ENCODE data around the gene ENTPD6.
A peak's percentile ranks its signal among the peaks of the same experiment; 100 is the strongest.
"Not testable (repeated sequence)": the region's sequence is repeated elsewhere in the genome, so short reads cannot be mapped to it uniquely, and the experiment has no call there.

ENTPD6 gene

GRCh38 chr20:25225642-25226432, 30.3 kb downstream of the ENTPD6 start:
- no peak for DNase-seq

DNA sequence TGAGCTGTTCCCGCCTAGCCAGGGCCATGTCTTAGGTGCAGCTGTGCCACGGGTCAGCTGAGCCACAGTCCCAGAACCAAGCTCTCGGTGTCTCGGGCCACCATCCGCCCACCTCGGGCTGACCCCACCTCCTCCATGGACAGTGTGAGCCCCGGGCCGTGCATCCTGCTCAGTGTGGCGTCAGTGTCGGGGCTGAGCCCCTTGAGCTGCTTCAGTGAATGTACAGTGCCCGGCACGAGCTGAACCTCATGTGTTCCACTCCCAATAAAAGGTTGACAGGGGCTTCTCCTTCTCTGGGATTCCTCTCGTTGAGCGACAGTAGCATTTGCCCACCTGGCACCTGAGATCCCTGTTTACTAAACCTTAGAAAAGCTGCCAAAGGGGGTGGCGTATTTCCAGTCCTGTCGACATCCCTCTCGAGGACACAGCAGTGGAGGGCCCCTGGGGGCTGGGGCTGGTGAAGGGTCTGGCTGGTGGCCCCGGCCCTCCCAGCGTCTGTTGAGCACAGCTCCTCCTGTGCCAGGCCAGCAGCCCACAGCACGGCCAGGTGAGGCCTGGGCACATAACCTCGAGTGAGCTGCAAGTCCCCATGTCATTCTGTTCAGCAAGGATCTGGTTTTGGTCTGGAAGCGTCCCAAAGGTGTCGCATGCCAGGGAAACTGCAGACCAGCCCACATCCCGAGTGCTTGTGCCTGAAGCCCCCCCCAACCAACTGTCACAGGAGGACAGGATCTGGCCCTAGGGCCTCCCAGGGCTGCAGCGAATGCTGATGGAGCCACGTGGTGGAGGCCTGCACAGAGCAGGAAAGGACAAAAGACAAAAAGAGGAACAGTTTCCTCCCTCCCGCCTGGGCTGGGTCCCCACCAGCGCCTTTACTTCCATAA, 31.2 kb downstream of the ENTPD6 start:
- no peak for DNase-seq

DNA sequence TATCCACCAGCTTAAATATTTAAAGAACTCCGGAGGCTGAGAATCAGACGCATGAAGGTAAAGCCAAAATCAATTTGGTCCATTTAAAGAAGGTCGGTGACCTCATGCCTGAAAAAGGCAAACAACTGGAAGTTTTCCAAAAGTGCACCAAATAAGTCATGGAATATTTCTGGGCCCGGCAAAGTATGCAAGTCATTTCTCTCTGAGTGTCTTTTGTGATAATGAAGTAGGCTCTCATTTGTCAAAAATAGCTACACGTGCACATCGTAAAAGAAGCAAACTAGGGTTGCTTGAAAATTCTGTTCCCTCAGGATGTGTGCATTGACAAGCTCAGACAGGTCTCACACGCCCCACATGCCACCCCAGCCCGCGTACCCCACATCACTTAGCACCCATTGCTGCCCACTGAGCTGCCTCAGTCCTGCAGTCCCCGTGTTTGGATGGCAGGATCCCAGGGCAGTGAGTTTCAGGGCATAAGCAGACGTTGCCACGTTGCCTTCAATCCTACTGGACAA, 31.9 kb downstream of the ENTPD6 start:
- DNase-seq: no peak

DNA sequence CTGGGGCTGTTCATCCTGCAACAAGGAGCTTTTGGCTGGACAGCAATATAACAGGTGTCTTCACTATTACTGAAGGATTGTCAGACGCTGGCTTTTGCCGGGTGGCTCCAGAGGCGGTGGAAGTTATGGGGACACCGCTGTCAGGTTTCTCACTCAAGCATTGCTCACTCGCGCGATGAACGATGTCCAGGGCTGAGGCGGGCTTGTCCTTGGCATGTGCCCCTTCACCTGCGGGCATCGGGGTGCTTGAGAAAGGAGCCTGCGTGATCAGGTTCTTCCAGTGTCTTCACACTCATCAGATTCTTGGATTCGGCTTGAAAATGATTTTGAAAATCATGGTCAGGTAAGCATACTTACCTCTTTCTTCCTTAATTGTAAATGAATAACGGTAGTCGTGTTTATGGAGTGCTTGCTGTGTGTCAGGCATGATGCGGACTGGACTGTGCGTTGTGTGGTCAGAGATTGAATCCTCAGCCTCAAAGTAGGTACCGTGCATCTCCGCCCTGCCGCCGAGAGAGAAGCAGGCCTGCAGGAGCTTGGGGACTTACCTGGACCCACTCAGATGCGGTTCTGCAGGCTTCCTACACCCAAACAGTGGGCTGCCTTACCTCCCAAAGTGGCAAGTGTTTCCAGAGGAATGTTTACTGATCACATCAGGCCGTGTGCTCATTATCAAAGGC, 34.1 kb downstream of the ENTPD6 start:
- DNase-seq: no peak

DNA sequence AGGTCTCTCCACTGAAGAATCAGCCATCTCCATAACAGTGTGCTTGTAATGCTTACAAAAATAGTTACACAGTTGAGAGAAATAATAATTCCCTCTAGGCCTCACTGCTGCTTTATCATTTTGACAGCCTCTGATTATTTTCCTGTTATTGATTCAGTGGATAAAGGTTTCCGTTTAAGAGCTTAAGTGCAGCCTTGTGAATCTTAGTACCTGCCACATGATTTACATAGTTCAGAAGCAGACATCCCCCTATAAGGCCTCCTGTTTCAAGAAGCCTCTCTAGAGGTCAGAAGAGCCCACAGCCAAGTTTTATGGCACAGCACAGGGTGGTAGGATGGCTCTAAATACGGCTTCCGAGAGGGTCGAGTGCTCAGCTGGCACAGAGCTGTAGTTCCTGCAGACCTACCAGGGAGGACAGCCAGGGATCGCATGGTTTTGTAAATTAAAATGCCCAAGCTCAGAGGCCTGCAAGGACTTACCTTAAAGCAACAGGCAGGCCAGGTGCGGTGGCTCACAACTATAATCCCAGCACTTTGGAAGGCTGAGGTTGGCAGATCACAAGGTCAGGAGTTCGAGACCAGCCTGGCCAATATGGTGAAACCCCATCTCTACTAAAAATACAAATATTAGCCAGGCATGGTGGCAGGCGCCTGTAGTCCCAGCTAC, 34.8 kb downstream of the ENTPD6 start:
- no peak for DNase-seq

DNA sequence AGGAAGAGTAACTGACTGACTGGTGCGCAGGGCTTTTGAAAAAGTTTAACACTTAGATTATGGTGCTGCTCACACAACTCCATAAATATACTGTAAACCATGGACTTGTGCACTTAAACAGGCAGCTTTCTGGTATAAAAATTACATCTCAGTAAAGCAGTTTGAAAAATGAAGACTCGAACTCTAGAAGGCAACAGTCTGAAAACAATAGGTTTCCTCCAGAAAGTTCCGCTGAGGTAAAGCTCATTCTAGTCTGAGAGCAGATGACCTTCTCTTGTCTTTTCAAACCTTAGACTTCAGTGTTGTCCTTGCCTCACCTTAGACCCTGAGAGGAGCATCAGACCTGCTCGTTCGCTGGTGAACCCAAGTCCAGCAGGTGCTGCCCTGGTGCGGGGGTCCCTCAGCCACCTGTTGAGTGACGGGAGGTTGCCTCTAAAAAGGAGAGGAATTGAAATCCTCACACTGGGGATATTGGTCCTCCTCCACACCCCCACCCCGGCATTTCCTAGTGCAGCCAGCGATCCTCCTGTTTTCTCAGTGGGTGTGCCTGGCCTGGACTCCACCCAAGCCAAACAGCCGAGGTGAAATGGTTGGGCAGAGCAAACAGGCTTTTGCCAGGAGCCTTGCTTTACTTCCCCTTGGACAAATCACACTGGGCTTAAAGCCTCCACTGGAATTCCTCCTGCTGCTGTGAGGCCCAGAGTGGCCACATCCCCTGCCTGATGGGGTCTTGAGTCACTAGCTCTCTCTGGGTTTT, 37.7 kb downstream of the ENTPD6 start:
- no peak for DNase-seq

DNA sequence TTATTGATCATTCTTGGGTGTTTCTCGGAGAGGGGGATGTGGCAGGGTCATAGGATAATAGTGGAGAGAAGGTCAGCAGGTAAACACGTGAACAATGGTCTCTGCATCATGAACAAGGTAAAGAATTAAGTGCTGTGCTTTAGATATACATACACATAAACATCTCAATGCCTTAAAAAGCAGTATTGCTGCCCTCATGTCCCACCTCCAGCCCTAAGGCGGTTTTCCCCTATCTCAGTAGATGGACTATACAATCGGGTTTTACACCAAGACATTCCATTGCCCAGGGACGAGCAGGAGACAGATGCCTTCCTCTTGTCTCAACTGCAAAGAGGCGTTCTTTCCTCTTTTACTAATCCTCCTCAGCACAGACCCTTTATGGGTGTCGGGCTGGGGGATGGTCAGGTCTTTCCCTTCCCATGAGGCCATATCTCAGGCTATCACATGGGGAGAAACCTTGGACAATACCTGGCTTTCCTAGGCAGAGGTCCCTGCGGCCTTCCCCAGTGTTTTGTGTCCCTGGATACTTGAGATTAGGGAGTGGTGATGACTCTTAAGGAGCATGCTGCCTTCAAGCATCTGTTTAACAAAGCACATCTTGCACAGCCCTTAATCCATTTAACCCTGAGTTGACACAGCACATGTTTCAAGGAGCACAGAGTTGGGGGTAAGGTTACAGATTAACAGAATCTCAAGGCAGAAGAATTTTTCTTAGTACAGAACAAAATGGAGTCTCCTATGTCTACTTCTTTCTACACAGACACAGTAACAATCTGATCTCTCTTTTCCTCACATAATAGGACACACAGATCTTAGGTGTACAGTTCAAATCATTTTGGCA, 38.7 kb downstream of the ENTPD6 start:
- not testable (repeated sequence) for DNase-seq

GRCh38 chr20:25236450-25237304, 41.2 kb downstream of the ENTPD6 start:
- no peak for DNase-seq

DNA sequence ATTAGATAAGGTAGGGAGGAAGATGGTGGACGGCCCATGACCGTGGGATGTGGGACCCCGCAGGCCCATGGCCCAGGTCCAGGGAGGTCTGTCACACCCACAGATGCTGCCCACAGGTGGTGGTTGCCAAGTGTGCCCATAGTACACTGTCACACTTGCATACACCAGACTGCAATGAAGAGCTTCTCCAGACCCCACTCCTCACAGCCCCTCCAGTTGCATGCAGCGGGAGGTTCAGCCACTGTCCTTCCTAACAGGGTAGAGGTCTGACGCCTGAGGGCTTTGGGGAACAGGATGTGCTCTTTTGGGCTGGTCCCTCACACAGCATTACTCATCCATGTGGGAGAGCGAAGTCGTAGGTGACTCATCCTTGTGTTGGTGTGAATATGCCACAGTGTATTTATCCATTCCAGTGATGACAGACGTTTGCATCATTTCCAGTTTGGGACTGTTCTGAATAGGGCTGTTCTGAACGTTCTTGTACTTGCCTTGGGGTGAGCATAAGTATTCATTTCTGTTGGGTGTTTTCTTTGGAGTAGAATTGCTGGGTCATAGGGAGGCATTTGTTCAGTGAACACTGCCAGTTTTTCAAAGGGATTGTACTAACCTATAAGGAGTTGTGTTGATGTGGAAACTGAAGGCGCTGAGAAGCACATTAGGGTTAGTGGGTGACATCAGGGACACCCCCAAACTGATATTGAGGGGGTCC, 42.3 kb downstream of the ENTPD6 start:
- peak; percentile 63 for DNase-seq

GRCh38 chr20:25238319-25239037, 43.0 kb downstream of the ENTPD6 start:
- DNase-seq: no peak

GRCh38 chr20:25239387-25240370, 44.2 kb downstream of the ENTPD6 start:
- no peak for DNase-seq

DNA sequence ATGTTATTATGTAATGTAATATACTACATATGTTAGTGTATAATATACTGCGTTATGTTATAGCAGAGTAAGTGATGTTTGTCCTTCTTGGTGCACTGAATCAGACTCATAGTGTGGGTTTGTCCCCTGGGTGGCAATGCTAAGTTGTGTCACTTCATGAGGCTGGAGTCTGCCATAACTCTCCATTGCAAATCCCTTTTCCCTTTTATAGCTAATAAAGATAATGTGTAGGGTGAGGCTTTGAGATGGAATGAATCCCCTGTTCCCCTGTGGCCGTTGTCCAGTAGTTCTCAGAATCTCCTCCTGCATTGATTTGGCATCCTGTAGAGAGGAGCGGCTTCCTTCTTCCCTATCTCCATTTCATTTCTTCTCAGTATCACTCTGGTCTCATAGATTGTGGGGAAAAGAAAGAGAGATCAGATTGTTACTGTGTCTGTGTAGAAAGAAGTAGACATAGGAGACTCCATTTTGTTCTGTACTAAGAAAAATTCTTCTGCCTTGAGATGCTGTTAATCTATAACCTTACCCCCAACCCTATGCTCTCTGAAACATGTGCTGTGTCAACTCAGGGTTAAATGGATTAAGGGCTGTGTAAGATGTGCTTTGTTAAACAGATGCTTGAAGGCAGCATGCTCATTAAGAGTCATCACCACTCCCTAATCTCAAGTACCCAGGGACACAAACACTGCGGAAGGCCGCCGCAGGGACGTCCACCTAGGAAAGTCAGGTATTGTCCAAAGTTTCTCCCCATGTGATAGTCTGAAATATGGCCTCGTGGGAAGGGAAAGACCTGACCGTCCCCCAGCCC, 45.5 kb downstream of the ENTPD6 start:
- DNase-seq: not testable (repeated sequence)

- DNase-seq: not testable (repeated sequence)
These were observed 46.1 kb downstream of the ENTPD6 start for GRCh38 chr20:25241659-25241955.

GRCh38 chr20:25242231-25242630, 46.7 kb downstream of the ENTPD6 start:
- DNase-seq: no peak

GRCh38 chr20:25243416-25243979, 48.0 kb downstream of the ENTPD6 start:
- no peak for DNase-seq

DNA sequence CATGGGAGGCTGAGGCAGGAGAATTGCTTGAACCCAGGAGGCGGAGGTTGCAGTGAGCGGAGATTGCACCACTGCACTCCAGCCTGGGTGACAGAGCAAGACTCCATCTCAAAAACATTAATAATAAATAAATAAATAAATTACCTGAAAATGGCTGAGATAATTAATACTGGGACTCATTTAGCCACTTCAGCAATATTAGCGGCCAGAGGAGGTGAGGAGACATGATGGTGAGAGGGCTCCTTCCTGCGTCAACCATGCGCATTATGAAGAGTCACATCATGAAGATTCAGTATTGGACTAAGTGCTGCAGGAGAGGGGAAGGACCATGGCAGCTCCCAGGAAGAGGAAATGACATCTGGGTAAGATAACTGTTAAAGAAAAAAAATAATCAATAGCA, 49.5 kb downstream of the ENTPD6 start:
- DNase-seq: no peak

Measured in activated naive CD4-positive, alpha-beta T cell treated with Interleukin-2 at 50 U/mL for 16 hours (primary cell).